Neural crest cell (in vitro differentiated cells): ENCODE results near the gene PITPNB. TPM values are rescaled to one million over a fixed set of nuclear protein-coding genes. Genes with fewer than 3 reads are reported as not detected.

Source experiments
- DNase-seq: peaks from one replicate; pipeline ENCODE4 v3.0.0; 2021; ENCODE audit warnings: low read depth, mixed read lengths, low spot score
- H3K27ac Mint-ChIP-seq: one replicate; pipeline ENCODE4 v1.8.0; 2021; ENCODE audit warnings: mild to moderate bottlenecking, mixed read lengths; ENCODE audit not compliant: unreplicated experiment
- H3K27me3 Mint-ChIP-seq: 2 replicates; pipeline ENCODE4 v1.8.0; 2021; ENCODE audit warnings: low read depth, mild to moderate bottlenecking, mixed read lengths
- H3K36me3 Mint-ChIP-seq: 2 replicates; pipeline ENCODE4 v1.8.0; 2021; ENCODE audit warnings: low read depth, mild to moderate bottlenecking, mixed read lengths
- H3K4me1 Mint-ChIP-seq: 2 replicates; pipeline ENCODE4 v1.8.0; 2021; ENCODE audit warnings: mixed read lengths
- H3K4me3 Mint-ChIP-seq: one replicate; pipeline ENCODE4 v1.8.0; 2021; ENCODE audit warnings: mild to moderate bottlenecking, mixed read lengths
- H3K9me3 Mint-ChIP-seq: 2 replicates; pipeline ENCODE4 v1.8.0; 2021; ENCODE audit warnings: mixed read lengths
- CTCF ChIP-seq: fragments of 200-600 bp; sonication (generic); conservative IDR thresholded peaks from 2 replicates; pipeline ENCODE4 v1.5.0; 2021; ENCODE audit warnings: antibody characterized with exemption, mild to moderate bottlenecking
- total RNA-seq: library from RNA; stranded (reverse); gene quantifications from 2 replicates; pipeline ENCODE4 v1.2.1, GENCODE V29; 2021

Gene PITPNB
- total RNA-seq, 1 donor from 2014 or later, result 92.6 TPM

GRCh38 chr22:27874185-27874584 lies 44.9 kb downstream of the PITPNB start:
- no peaks in the 10 kb centered on the region for H3K9me3 Mint-ChIP-seq
- peaks cover 6% of the 10 kb centered on the region for H3K36me3 Mint-ChIP-seq
- no peak overlapping the region for H3K4me3 Mint-ChIP-seq
- no peak for TF ChIP-seq CTCF
- DNase-seq, result no peak
- H3K27ac Mint-ChIP-seq, result peak overlapping the region; percentile 13
- H3K4me1 Mint-ChIP-seq, result peaks cover 18% of the 10 kb centered on the region
- no peaks in the 10 kb centered on the region for H3K27me3 Mint-ChIP-seq

GRCh38 chr22:27873472-27873871 lies 45.6 kb downstream of the PITPNB start:
- no peak for TF ChIP-seq CTCF
- Mint-ChIP-seq H3K36me3 (peaks cover 6% of the 10 kb centered on the region), H3K27ac (no peak overlapping the region), H3K27me3 (no peaks in the 10 kb centered on the region), H3K4me1 (peaks cover 18% of the 10 kb centered on the region), H3K4me3 (no peak overlapping the region), H3K9me3 (no peaks in the 10 kb centered on the region)
- DNase-seq, result no peak

GRCh38 chr22:27872488-27872887 lies 46.6 kb downstream of the PITPNB start:
- Mint-ChIP-seq H3K27me3 (no peaks in the 10 kb centered on the region), H3K9me3 (no peaks in the 10 kb centered on the region), H3K27ac (no peak overlapping the region), H3K36me3 (peaks cover 6% of the 10 kb centered on the region), H3K4me3 (no peak overlapping the region), H3K4me1 (peaks cover 15% of the 10 kb centered on the region)
- DNase-seq, result no peak
- TF ChIP-seq CTCF, result no peak

- H3K4me3 Mint-ChIP-seq, result no peak overlapping the region
- no peaks in the 10 kb centered on the region for H3K27me3 Mint-ChIP-seq
- H3K4me1 Mint-ChIP-seq, result peaks cover 10% of the 10 kb centered on the region
- no peak for DNase-seq
- peaks cover 6% of the 10 kb centered on the region for H3K36me3 Mint-ChIP-seq
- no peaks in the 10 kb centered on the region for H3K9me3 Mint-ChIP-seq
- H3K27ac Mint-ChIP-seq, result no peak overlapping the region
- no peak for TF ChIP-seq CTCF
These were observed 47.6 kb downstream of the PITPNB start for GRCh38 chr22:27871306-27872014.

GRCh38 chr22:27870234-27871191 lies 48.5 kb downstream of the PITPNB start:
- H3K27ac Mint-ChIP-seq, result no peak overlapping the region
- H3K36me3 Mint-ChIP-seq, result peaks cover 6% of the 10 kb centered on the region
- DNase-seq, result no peak
- no peaks in the 10 kb centered on the region for H3K9me3 Mint-ChIP-seq
- TF ChIP-seq CTCF, result no peak
- no peaks in the 10 kb centered on the region for H3K27me3 Mint-ChIP-seq
- H3K4me1 Mint-ChIP-seq, result peaks cover 6% of the 10 kb centered on the region
- H3K4me3 Mint-ChIP-seq, result no peak overlapping the region
